Erythroblast (primary cell): ENCODE measurements around the gene ADAMTS2.

Source experiments
- GATA1 ChIP-seq: IDR thresholded peaks from 2 replicates; pipeline ENCODE4 v1.6.1; 2011; ENCODE audit warnings: low read depth, mild to moderate bottlenecking, control low read depth, low read length, moderate library complexity
- POLR2A ChIP-seq: IDR thresholded peaks from 2 replicates; pipeline ENCODE4 v1.6.1; 2011; ENCODE audit warnings: mild to moderate bottlenecking, low read length

GRCh38 chr5:179211631-179212030, 133.6 kb downstream of the ADAMTS2 start:
- no peak for TF ChIP-seq POLR2A
- TF ChIP-seq GATA1: no peak
